Pancreas (tissue), 10 donors: ENCODE measurements around the gene TMEM143. TPM values are rescaled to one million over a fixed set of nuclear protein-coding genes. Genes with fewer than 3 reads are reported as not detected.
A peak's percentile ranks its signal among the peaks of the same experiment; 100 is the strongest.

ENCODE experiments used
- ATAC-seq, 4 donors: fragments of 200-7000 bp; cut with Tn5 transposase; one replicate each; pipeline versions ENCODE4 v1.8.0 to v1.9.1; 2020; ENCODE audit warnings: mild to moderate bottlenecking in 4 of 4, moderate library complexity in 4 of 4
- DNase-seq, 6 donors: peaks; one replicate each; pipeline ENCODE4 v3.0.0-alpha.2; 2020
- FAIRE-seq: peaks from 2 replicates; lab custom pipeline; 2012; peaks lifted over from hg19 to GRCh38; lab: Jason Lieb, UNC
- H3K27ac ChIP-seq, 4 donors: fragments of 200-600 bp; sonication (generic); 1 replicate in 3 of 4; 2 replicates in 1 of 4; pipeline versions ENCODE4 v1.5.0 to v1.8.0; 2020
- H3K27me3 ChIP-seq, 4 donors: fragments of 200-600 bp; one replicate each; pipeline ENCODE4 v1.8.0; 2021
- H3K36me3 ChIP-seq, 3 donors: fragments of 200-600 bp; sonication (generic) in 1 of 3; one replicate each; pipeline versions ENCODE4 v1.5.0 to v1.8.0; 2020 to 2021
- H3K4me1 ChIP-seq, 3 donors: fragments of 200-600 bp; one replicate each; pipeline ENCODE4 v1.8.0; 2021
- H3K4me3 ChIP-seq, 4 donors: fragments of 200-600 bp; sonication (generic) in 2 of 4; one replicate each; pipeline versions ENCODE4 v1.5.0 to v1.8.0; 2020 to 2021
- H3K9me3 ChIP-seq, 4 donors: fragments of 200-600 bp; one replicate each; pipeline ENCODE4 v1.8.0; 2021
- WGBS, 2 donors: extraction: QIAGEN DNeasy Blood & Tissue Kit; methylation state at CpG; one replicate each; pipeline ENCODE4 v1.1.7; 2013; 5-methylcytosine and 5-hydroxymethylcytosine counted together
- intact Hi-C, 3 donors: fragments of 100-400 bp; cut with DNase I; formaldehyde crosslinking; loops; one replicate each; pipeline versions ENCODE4 v1.11.1 to v1.14.2; 2022
- polyA plus RNA-seq, 2 donors: library from polyadenylated mRNA; stranded (reverse); fragments of 200-250 nt; gene quantifications; one replicate each; pipeline ENCODE4 v1.2.3, GENCODE V29; 2013
- total RNA-seq, 6 donors: library from RNA; stranded (reverse); fragmentation: NEBNext Ultra II Directional in 4 of 6; extraction: Animal tissue kit (Norgen Biotek cat#: 25700) in 4 of 6; gene quantifications; one replicate each; pipeline versions ENCODE4 v1.2.1 to v1.2.4, GENCODE V29; 2021 to 2023
- TF ChIP-seq, protein P1 (sequence below), 4 donors: fragments of 200-600 bp; sonication (generic) in 3 of 4; IDR thresholded peaks; one replicate each; pipeline versions ENCODE4 v1.5.0 to v1.8.0; 2021; ENCODE audit warnings: antibody characterized with exemption in 4 of 4
- donor health status: healthy with polysubstance abuse.
- donor health status: DM: no; HTN: no; CAD: no; lungs with moderate emphysema.
- donor health status: DM: no; HTN: no; CAD: no.
- donor health status: control.
- donor health status: control.
- donor health status: Bipolar disorder and iron deficiency.
- donor health status: DM: yes; HTN: yes; CAD: no.
- donor health status: DM: no; HTN: no; CAD: no.
- donor health status: DM: no; HTN: no; CAD: no.
- donor health status: DM: yes; HTN: yes; CAD: no.

TMEM143 gene
- total and polyA plus RNA-seq, 8 donors: 3.3 to 11.2 (median 5.1) TPM

DNA sequence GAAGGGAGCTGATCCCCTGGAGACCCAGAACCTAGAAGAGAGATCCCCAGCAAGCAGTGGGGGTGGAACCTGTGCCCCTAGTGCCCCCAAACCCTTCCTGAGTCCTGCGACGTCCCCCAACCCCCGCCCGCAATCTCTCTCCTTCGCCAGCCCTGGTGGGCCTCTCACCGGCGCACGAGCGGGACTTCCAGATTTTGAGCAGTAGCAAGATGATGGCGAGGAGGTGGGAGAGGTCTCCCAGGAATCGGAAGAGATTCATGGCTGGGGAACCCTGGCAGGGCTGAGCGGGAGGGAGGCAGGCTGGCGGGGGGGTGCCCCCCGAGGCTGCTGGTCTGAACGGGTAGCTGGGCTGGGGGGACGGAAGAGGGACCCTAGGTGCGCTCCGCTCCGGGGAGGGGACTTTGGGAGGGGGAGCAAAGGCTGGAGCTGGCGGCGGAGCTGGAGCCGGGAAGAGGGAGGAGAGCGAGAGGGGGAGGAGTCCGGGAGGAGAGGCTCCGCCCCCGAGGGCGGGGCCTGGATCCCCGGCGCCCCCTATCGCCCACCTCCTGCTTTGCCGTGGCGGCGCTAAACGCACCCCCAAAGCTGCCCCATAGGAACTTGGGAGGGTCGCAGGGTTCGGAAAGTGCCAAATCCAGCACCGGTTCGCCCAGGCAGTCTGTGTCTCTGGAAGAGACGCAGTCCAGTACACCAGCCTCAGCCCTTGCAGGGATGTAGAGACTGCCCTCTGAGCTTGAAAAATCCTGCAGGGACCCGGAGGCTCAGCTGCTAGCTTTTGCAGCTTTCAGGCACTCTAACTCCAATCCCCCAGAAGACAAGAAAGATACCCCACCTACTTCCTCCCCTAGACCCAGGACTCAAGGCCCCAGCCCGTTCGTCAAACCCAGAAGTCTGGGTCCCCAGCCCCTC is 27.6 kb upstream of the TMEM143 start, which contains the start of gene KDELR1:
Gene KDELR1, minus strand, starts transcription at position 452 of the 906 bp plus-strand sequence. Its CDS starts 193 bp downstream, at position 259.
- Histone ChIP-seq H3K27ac (peak within 1 kb of the TSS; percentile 67 to 87 (median 76)), H3K36me3 (peaks cover 0 to 10% (median 6%) of the 10 kb centered on the region in 3 donors), H3K9me3 (no peaks in the 10 kb centered on the region), H3K4me3 (peak within 1 kb of the TSS; percentile 84 to 91 (median 89)), H3K4me1 (no peaks in the 10 kb centered on the region), H3K27me3 (peaks cover 0 to 3% (median 1%) of the 10 kb centered on the region in 4 donors)
- FAIRE-seq: no peak
- TF ChIP-seq, protein P1, sequence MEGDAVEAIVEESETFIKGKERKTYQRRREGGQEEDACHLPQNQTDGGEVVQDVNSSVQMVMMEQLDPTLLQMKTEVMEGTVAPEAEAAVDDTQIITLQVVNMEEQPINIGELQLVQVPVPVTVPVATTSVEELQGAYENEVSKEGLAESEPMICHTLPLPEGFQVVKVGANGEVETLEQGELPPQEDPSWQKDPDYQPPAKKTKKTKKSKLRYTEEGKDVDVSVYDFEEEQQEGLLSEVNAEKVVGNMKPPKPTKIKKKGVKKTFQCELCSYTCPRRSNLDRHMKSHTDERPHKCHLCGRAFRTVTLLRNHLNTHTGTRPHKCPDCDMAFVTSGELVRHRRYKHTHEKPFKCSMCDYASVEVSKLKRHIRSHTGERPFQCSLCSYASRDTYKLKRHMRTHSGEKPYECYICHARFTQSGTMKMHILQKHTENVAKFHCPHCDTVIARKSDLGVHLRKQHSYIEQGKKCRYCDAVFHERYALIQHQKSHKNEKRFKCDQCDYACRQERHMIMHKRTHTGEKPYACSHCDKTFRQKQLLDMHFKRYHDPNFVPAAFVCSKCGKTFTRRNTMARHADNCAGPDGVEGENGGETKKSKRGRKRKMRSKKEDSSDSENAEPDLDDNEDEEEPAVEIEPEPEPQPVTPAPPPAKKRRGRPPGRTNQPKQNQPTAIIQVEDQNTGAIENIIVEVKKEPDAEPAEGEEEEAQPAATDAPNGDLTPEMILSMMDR (IDR thresholded peaks at IDR 0.05): peak; percentile 84 to 91 (median 88)
- peak; percentile 89 to 98 (median 96) for ATAC-seq
- intact Hi-C loops: no loop called here
- DNase-seq: peak; percentile 71 to 93 (median 82)
- WGBS, 2 donors: 5 to 6% methylated on average over 39 to 42 of the region's 42 CpGs

DNA sequence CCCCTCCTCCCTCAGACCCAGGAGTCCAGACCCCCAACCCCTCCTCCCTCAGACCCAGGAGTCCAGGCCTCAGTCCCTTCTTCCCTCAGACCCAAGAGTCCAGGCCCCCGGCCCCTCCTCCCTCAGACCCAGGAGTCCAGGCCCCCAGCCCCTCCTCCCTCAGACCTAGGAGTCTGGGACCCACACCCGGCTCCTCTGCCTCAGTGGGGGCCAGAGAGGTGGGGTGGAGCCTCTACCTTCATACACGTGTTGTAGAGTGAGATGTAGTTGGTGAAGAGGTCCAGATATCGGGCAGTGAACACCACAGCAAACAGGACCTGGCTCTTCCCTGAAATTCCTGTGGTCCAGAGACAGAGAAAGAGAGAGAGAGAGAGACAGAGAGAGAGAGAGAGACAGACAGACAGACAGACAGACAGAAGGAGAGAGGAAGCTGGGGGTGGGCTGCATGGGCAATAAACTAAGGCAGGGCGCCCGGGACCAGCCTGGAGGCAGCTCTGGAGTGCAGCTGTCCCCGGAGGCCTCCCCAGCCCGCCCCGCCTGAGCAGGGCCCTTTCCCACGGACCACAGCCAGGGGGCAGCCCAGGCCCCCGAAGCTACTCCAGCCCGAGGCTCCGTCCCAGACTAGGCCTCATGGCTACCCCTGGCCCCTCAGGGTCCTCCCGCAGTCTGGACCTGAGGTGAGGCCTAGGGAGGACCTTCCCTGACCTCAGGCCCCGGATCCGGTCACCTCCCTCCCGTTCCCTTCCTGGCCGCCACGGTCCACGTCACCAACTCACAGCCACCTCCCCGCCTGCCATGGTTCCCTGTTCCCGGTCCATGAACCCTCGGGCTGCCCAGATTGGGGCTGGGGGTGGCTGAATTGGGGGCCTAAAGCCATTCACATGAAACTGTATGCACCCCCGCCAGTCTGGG is 26.7 kb upstream of the TMEM143 start:
- no peaks in the 10 kb centered on the region for H3K27me3 ChIP-seq
- peaks cover 0 to 19% (median 6%) of the 10 kb centered on the region in 3 donors for H3K36me3 ChIP-seq
- no peaks in the 10 kb centered on the region for H3K9me3 ChIP-seq
- FAIRE-seq: no peak
- peak overlapping the region; percentile 67 to 87 (median 76) for H3K27ac ChIP-seq
- peak; percentile 74 to 90 (median 84) for ATAC-seq
- DNase-seq: peak; percentile 56 to 90 (median 66)
- no peaks in the 10 kb centered on the region for H3K4me1 ChIP-seq
- intact Hi-C loops: no loop called here
- TF ChIP-seq, protein P1 (IDR thresholded peaks at IDR 0.05): peak; percentile 49 to 55 (median 51)
- WGBS, 2 donors: 1 to 2% methylated on average over 17 to 24 of the region's 24 CpGs
- H3K4me3 ChIP-seq: peak overlapping the region; percentile 84 to 91 (median 89)

DNA sequence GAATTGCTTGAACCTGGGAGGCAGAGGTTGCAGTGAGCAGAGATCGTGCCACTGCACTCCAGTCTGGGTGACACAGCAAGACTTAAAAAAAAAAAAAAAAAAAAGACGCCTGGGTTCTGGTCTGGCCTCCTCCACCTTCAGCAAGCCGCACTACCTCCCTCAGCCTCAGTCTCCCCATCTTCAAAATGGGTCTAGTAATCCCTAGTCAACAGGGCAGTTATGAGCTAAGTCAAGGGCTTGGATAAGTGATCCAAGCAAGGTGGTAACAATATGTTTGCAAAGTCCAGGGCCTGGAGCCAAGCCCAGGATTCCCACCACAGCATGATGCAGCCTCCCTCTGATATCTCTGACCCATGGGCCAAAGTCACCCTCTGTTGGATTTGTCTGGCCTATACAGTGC is 23.2 kb upstream of the TMEM143 start:
- WGBS, 2 donors: 88 to 90% methylated on average over 3 of the region's 3 CpGs

DNA sequence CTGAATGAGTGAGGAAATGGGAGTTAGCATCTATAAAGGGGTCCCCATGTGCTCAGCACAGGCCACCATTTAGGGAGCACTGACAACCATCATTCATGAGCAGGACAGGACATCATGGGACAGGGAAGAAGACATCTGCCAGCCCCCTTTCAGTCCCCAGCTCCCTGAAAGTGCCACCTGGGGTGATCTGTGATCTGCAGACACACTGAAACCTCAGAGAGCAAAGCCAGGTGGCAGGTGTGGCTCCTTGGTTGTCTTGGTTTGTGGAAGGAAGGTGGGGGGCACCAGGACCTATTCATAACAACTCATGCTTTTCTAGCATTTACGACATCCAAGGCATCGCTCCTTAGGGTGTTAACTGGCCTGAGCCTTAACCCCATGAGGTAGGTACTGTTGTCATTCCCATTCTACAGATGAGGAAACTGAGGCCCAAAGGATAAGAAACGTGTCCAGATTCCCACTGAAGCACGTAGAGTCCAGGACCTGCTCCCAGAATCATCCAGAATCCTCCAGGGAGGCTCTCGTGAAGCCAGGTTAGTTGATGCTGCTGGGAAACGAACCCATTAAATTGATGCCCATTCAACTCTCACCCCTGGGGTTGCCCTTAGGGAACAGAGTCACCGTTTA is 21.8 kb upstream of the TMEM143 start:
- intact Hi-C loops: no loop called here
- TF ChIP-seq, protein P1 (IDR thresholded peaks at IDR 0.05): no peak
- FAIRE-seq (no peak), DNase-seq (no peak), ATAC-seq (no peak)
- Histone ChIP-seq H3K9me3 (no peaks in the 10 kb centered on the region), H3K4me1 (no peaks in the 10 kb centered on the region), H3K36me3 (peaks cover 0 to 50% (median 20%) of the 10 kb centered on the region in 3 donors), H3K4me3 (no peak overlapping the region), H3K27me3 (no peaks in the 10 kb centered on the region), H3K27ac (no peak overlapping the region)
- WGBS, 2 donors: 92 to 94% methylated on average over 7 of the region's 7 CpGs

More for the DNA sequence above, 23.2 kb upstream of the TMEM143 start:
- H3K4me3 ChIP-seq: no peak overlapping the region
- H3K27ac ChIP-seq: no peak overlapping the region
- ATAC-seq (no peak), FAIRE-seq (no peak), DNase-seq (no peak)
- H3K27me3 ChIP-seq: no peaks in the 10 kb centered on the region
- H3K36me3 ChIP-seq: peaks cover 0 to 48% (median 20%) of the 10 kb centered on the region in 3 donors
- no peaks in the 10 kb centered on the region for H3K4me1 ChIP-seq
- H3K9me3 ChIP-seq: no peaks in the 10 kb centered on the region
- intact Hi-C loops: no loop called here
- TF ChIP-seq, protein P1 (IDR thresholded peaks at IDR 0.05): no peak
